ENCODE results near the gene SEC22A.

Gene SEC22A

DNA sequence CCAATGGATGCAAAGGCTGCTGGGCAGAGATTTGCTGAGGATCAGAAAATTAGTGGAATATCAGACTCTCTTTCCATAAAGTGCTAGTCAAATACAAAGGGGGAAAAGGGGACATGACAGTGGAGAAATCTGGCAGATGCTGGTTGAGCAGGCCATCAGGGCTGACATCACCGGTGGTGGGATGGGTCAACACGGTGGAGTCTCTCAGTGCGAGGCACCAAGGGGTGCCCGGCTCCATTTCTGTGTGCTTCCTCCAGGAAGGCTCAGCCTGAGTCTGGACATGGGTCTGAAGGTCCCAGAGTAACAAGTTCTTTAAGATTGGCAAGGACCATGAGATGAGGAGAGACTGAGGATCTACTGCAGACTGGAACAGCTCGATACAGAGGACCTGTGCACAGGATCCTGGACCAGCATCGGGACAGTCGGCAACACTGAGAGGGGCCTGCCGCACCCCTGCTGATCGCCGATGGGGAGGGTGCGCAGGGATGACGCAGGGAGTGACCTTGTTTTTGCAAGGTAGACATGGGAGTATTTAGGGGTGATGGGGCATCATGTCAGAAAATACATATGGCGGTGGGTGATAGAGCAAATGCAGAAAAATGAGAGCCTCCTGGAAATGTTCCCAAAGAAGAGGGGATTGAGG is 92.7 kb downstream of the SEC22A start:
- Histone ChIP-seq H3K27me3 (ENCODE audit: insufficient read depth, poor library complexity, severe bottlenecking) (no peaks in the 10 kb centered on the region), H3K4me3 (replicated peaks; ENCODE audit: insufficient read depth, low read length) (no peak overlapping the region), H3K27ac (replicated peaks) (no peak overlapping the region)
- no peak for TF ChIP-seq POLR2AphosphoS5 (IDR thresholded peaks at IDR 0.05; ENCODE audit: low read depth)
- TF ChIP-seq SPI1 (IDR thresholded peaks at IDR 0.05; ENCODE audit: borderline replicate concordance, low read depth), result no peak
- TF ChIP-seq, protein P1, sequence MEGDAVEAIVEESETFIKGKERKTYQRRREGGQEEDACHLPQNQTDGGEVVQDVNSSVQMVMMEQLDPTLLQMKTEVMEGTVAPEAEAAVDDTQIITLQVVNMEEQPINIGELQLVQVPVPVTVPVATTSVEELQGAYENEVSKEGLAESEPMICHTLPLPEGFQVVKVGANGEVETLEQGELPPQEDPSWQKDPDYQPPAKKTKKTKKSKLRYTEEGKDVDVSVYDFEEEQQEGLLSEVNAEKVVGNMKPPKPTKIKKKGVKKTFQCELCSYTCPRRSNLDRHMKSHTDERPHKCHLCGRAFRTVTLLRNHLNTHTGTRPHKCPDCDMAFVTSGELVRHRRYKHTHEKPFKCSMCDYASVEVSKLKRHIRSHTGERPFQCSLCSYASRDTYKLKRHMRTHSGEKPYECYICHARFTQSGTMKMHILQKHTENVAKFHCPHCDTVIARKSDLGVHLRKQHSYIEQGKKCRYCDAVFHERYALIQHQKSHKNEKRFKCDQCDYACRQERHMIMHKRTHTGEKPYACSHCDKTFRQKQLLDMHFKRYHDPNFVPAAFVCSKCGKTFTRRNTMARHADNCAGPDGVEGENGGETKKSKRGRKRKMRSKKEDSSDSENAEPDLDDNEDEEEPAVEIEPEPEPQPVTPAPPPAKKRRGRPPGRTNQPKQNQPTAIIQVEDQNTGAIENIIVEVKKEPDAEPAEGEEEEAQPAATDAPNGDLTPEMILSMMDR (IDR thresholded peaks at IDR 0.05; ENCODE audit: insufficient read depth, low read length), result no peak
- no peak for TF ChIP-seq GABPA (IDR thresholded peaks at IDR 0.05; ENCODE audit: low read depth)
- TF ChIP-seq, protein P2, sequence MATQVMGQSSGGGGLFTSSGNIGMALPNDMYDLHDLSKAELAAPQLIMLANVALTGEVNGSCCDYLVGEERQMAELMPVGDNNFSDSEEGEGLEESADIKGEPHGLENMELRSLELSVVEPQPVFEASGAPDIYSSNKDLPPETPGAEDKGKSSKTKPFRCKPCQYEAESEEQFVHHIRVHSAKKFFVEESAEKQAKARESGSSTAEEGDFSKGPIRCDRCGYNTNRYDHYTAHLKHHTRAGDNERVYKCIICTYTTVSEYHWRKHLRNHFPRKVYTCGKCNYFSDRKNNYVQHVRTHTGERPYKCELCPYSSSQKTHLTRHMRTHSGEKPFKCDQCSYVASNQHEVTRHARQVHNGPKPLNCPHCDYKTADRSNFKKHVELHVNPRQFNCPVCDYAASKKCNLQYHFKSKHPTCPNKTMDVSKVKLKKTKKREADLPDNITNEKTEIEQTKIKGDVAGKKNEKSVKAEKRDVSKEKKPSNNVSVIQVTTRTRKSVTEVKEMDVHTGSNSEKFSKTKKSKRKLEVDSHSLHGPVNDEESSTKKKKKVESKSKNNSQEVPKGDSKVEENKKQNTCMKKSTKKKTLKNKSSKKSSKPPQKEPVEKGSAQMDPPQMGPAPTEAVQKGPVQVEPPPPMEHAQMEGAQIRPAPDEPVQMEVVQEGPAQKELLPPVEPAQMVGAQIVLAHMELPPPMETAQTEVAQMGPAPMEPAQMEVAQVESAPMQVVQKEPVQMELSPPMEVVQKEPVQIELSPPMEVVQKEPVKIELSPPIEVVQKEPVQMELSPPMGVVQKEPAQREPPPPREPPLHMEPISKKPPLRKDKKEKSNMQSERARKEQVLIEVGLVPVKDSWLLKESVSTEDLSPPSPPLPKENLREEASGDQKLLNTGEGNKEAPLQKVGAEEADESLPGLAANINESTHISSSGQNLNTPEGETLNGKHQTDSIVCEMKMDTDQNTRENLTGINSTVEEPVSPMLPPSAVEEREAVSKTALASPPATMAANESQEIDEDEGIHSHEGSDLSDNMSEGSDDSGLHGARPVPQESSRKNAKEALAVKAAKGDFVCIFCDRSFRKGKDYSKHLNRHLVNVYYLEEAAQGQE (IDR thresholded peaks at IDR 0.05; ENCODE audit: insufficient replicate concordance, low read depth), result no peak
- no peak for DNase-seq (ENCODE audit: low read depth in 1 of 2, low spot score in 1 of 2)

DNA sequence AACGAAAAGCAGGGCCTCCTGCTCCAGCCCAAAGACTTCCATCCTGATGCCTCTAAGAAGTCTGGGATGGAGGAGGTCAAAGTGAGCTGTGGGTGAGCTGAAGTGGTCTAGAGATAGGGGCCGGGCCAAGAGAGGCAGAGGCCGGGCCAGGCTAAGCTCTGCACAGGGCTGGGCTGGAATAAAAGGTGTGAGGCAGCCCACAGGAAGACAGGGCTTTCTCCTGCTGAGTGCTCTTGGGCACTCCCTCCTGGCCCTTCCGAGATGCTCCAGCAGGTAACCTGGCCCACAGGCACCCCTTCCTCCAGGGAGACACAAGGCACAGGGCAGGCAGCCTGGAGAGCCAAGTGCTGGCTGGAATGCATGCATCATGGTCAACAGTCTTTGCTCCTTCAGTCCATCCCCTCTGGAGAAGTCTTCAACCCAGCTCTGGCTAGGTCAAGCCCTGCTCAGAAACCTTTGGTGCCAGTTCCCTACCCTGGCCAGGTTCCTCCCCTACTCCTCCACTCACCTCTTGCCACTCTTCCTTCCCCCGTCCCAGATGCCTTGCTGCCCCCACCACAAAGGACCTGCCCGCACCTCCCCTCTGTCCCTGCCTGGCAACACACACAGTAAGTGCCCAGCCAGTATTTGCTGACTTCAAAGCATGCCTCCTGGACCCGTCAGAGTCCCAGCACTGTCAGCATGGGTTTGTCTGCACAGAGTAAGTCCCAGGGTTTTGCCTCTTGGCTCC is 93.6 kb downstream of the SEC22A start:
- no peaks in the 10 kb centered on the region for H3K27me3 ChIP-seq (ENCODE audit: insufficient read depth, poor library complexity, severe bottlenecking)
- no peak for DNase-seq (ENCODE audit: low read depth in 1 of 2, low spot score in 1 of 2)
- no peak overlapping the region for H3K27ac ChIP-seq (replicated peaks)
- no peak overlapping the region for H3K4me3 ChIP-seq (replicated peaks; ENCODE audit: insufficient read depth, low read length)
- TF ChIP-seq, protein P1 (IDR thresholded peaks at IDR 0.05; ENCODE audit: insufficient read depth, low read length), result no peak
- TF ChIP-seq GABPA (IDR thresholded peaks at IDR 0.05; ENCODE audit: low read depth) (no peak), SPI1 (IDR thresholded peaks at IDR 0.05; ENCODE audit: borderline replicate concordance, low read depth) (no peak), POLR2AphosphoS5 (IDR thresholded peaks at IDR 0.05; ENCODE audit: low read depth) (no peak)
- TF ChIP-seq, protein P2 (IDR thresholded peaks at IDR 0.05; ENCODE audit: insufficient replicate concordance, low read depth), result no peak

DNA sequence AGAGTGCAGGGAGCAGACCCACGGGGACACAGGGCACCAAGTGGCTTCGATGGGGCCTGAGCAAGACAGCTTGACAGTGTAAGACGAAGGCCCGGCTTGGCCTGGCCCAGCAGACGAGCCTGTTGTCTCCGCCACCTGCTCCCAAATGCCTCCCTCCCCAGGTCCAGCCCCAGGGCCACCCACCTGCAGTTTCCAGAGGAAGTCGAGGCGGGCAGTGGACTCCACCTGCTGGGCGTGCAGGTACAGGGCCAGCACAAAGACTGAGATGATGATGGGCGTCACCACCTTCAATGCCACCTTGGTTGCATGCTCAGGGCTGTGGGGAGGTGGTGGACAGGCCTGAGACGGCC is 94.1 kb downstream of the SEC22A start:
- TF ChIP-seq, protein P1 (IDR thresholded peaks at IDR 0.05; ENCODE audit: insufficient read depth, low read length), result no peak
- TF ChIP-seq SPI1 (IDR thresholded peaks at IDR 0.05; ENCODE audit: borderline replicate concordance, low read depth), result no peak
- TF ChIP-seq POLR2AphosphoS5 (IDR thresholded peaks at IDR 0.05; ENCODE audit: low read depth), result no peak
- TF ChIP-seq, protein P2 (IDR thresholded peaks at IDR 0.05; ENCODE audit: insufficient replicate concordance, low read depth), result no peak
- no peak for TF ChIP-seq GABPA (IDR thresholded peaks at IDR 0.05; ENCODE audit: low read depth)
- no peak for DNase-seq (ENCODE audit: low read depth in 1 of 2, low spot score in 1 of 2)
- no peak overlapping the region for H3K27ac ChIP-seq (replicated peaks)
- no peaks in the 10 kb centered on the region for H3K27me3 ChIP-seq (ENCODE audit: insufficient read depth, poor library complexity, severe bottlenecking)
- no peak overlapping the region for H3K4me3 ChIP-seq (replicated peaks; ENCODE audit: insufficient read depth, low read length)
